Measurements from ENCODE around the gene RNF183.
A peak's percentile ranks its signal among the peaks of the same experiment; 100 is the strongest.

- TF ChIP-seq CTCF (conservative IDR thresholded peaks at IDR 0.05 in 1 of 2, IDR thresholded peaks at IDR 0.05 in 1 of 2; ENCODE audit: low read depth in 1 of 2, low read length in 2 of 2): peak; percentile 47 to 70
- no peak for TF ChIP-seq EZH2 (IDR thresholded peaks at IDR 0.05; ENCODE audit: low read length, missing control alignments)
These were observed 28.6 kb downstream of the RNF183 start for GRCh38 chr9:113274474-113275156.
